GM23248 (cell line): ENCODE measurements around the gene CFAP20DC.

Source experiments
- EZH2 ChIP-seq: fragments of 200-600 bp; sonication (generic); IDR thresholded peaks from 2 replicates; pipeline ENCODE4 v1.6.1; 2018; ENCODE audit warnings: antibody characterized with exemption, mild to moderate bottlenecking; ENCODE audit not compliant: insufficient read depth, poor library complexity, severe bottlenecking
- EZH2phosphoT487 ChIP-seq: fragments of 200-600 bp; sonication (generic); IDR thresholded peaks from 2 replicates; pipeline ENCODE4 v1.6.1; 2018; ENCODE audit warnings: antibody characterized with exemption, moderate library complexity, mild to moderate bottlenecking, low read depth; ENCODE audit not compliant: insufficient read depth

DNA sequence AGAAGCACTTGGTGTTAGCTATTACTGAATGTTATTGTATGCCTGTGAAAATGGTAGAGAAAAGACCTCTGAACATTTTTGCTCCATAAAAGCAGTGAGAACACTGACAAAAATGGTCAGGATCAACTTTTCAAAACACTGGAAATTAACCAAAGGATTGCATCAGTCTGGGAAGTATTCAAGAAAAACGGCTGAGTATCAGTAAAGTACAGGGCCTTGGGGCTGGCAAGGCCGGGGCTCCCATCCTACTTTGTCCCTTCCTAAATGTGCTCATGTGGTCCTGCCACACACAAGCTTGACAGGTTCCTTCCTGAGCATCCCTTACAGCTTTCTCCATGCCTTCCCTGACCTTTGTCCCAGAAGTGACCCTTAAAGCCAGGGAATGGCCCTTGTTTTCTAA is 84.0 kb downstream of the CFAP20DC start:
- TF ChIP-seq EZH2 (no peak), EZH2phosphoT487 (no peak)
